ENCODE measurements around the gene CACNA2D2.

- TF ChIP-seq CTCF (IDR thresholded peaks at IDR 0.05; ENCODE audit: borderline replicate concordance, extremely low read depth, low read length, poor library complexity, severe bottlenecking) (no peak), EZH2 (IDR thresholded peaks at IDR 0.05; ENCODE audit: borderline replicate concordance, low read depth, low read length, severe bottlenecking) (no peak)
Observed at GRCh38 chr3:50495609-50496423, 7.6 kb downstream of the CACNA2D2 start.

Data from DND-41 (cell line).